ENCODE measurements around the gene DVL2.

DNA sequence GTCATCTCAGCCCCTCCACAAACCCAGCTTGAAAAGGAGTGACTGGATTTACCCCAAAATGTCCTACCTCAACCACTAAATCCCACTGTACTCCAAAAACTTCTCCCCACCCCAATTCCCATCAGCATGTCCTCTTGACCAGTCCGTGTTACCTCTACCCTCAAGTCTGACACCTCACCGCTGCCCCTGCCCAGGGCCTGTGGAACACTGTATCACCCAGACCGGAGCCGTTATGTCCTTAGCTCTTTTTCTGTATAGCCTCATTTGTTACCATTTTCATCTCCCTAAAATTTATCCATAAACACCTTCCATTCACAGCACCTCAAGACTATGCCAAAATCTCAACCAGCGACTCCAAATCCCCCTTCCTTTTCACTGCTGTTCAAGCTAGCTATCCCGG, 2.5 kb upstream of the DVL2 start:
- no peak for TF ChIP-seq POLR2A (IDR thresholded peaks at IDR 0.05)
- TF ChIP-seq, protein P1, sequence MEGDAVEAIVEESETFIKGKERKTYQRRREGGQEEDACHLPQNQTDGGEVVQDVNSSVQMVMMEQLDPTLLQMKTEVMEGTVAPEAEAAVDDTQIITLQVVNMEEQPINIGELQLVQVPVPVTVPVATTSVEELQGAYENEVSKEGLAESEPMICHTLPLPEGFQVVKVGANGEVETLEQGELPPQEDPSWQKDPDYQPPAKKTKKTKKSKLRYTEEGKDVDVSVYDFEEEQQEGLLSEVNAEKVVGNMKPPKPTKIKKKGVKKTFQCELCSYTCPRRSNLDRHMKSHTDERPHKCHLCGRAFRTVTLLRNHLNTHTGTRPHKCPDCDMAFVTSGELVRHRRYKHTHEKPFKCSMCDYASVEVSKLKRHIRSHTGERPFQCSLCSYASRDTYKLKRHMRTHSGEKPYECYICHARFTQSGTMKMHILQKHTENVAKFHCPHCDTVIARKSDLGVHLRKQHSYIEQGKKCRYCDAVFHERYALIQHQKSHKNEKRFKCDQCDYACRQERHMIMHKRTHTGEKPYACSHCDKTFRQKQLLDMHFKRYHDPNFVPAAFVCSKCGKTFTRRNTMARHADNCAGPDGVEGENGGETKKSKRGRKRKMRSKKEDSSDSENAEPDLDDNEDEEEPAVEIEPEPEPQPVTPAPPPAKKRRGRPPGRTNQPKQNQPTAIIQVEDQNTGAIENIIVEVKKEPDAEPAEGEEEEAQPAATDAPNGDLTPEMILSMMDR (IDR thresholded peaks at IDR 0.05): no peak

All from lower leg skin (tissue), 3 donors.